Esophagus squamous epithelium (tissue), 4 donors: ENCODE results near the gene ESRRB.

Source experiments
- POLR2A ChIP-seq, 4 donors: fragments of 450-650 bp; IDR thresholded peaks; one replicate each; pipeline ENCODE4 v1.6.1; 2017; ENCODE audit warnings: antibody characterized with exemption in 4 of 4, mild to moderate bottlenecking in 4 of 4, moderate library complexity in 3 of 4
- TF ChIP-seq, protein P1 (sequence below), 6 experiments: fragments of 450-650 bp in 4 of 6; fragments of 200-600 bp in 2 of 6; sonication (generic) in 2 of 6; IDR thresholded peaks; one replicate each; pipeline ENCODE4 v1.5.1; 2016 to 2019; ENCODE audit warnings: antibody characterized with exemption in 6 of 6, mild to moderate bottlenecking in 4 of 6, moderate library complexity in 4 of 6

DNA sequence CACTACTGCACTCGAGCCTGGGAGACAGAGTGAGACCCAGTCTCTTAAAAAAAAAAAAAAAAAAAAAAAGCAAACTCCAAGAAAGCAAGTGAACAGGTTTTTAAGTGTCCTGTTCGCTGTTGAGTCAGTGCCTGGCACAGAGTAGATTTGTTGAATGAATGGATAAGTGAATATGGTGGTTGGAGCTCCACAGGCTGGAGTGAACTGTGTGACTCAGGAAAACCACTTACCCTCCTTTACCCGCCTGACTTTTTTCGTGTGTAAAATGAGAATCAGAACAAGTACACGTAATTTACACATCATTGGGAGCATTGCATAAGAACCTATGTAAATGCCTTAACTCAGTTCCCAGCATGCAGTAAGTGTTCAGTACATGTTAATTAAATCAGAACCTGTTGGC lies 24.0 kb upstream of the ESRRB start:
- TF ChIP-seq POLR2A (IDR thresholded peaks at IDR 0.05): no peak
- TF ChIP-seq, protein P1, sequence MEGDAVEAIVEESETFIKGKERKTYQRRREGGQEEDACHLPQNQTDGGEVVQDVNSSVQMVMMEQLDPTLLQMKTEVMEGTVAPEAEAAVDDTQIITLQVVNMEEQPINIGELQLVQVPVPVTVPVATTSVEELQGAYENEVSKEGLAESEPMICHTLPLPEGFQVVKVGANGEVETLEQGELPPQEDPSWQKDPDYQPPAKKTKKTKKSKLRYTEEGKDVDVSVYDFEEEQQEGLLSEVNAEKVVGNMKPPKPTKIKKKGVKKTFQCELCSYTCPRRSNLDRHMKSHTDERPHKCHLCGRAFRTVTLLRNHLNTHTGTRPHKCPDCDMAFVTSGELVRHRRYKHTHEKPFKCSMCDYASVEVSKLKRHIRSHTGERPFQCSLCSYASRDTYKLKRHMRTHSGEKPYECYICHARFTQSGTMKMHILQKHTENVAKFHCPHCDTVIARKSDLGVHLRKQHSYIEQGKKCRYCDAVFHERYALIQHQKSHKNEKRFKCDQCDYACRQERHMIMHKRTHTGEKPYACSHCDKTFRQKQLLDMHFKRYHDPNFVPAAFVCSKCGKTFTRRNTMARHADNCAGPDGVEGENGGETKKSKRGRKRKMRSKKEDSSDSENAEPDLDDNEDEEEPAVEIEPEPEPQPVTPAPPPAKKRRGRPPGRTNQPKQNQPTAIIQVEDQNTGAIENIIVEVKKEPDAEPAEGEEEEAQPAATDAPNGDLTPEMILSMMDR (IDR thresholded peaks at IDR 0.05): no peak
